Activated CD4-positive, alpha-beta T cell treated with anti-CD3 and anti-CD28 coated beads, Interleukin-2, amount 50 U/mL, for 16 hours (primary cell): Measurements from ENCODE around the gene CPSF6.
"Not testable (repeated sequence)": the region's sequence is repeated elsewhere in the genome, so short reads cannot be mapped to it uniquely, and the experiment has no call there.

Source experiments
- DNase-seq: peaks from one replicate; pipeline ENCODE4 v3.0.0-alpha.2; 2020

Gene CPSF6

GRCh38 chr12:69239352-69239921 lies at the start of gene CPSF6:
CPSF6 (plus strand) TSS chr12:69239569; CDS start chr12:69239647, 78 bp downstream.
- peak; percentile 96 for DNase-seq

- DNase-seq = peak; percentile 5
Observed at GRCh38 chr12:69196302-69197288, 42.8 kb upstream of the CPSF6 start.

GRCh38 chr12:69199976-69200375 lies 39.4 kb upstream of the CPSF6 start:
- DNase-seq = not testable (repeated sequence)

- DNase-seq = no peak
Observed at GRCh38 chr12:69204191-69204590, 35.2 kb upstream of the CPSF6 start.

GRCh38 chr12:69210661-69211060 lies 28.7 kb upstream of the CPSF6 start:
- no peak for DNase-seq

GRCh38 chr12:69211160-69211559 lies 28.2 kb upstream of the CPSF6 start:
- DNase-seq = no peak

- no peak for DNase-seq
Observed at GRCh38 chr12:69214169-69214568, 25.2 kb upstream of the CPSF6 start.

- no peak for DNase-seq
Observed at GRCh38 chr12:69225251-69225910, 14.0 kb upstream of the CPSF6 start.

- no peak for DNase-seq
Observed at GRCh38 chr12:69231479-69231878, 7.9 kb upstream of the CPSF6 start.

- no peak for DNase-seq
Observed at GRCh38 chr12:69238589-69239351, 599 bp upstream of the CPSF6 start.

GRCh38 chr12:69239922-69240630 lies 707 bp downstream of the CPSF6 start:
- peak; percentile 42 for DNase-seq

- peak; percentile 58 for DNase-seq
Observed at GRCh38 chr12:69240631-69240995, 1.2 kb downstream of the CPSF6 start.

GRCh38 chr12:69241438-69242092 lies 2.2 kb downstream of the CPSF6 start:
- no peak for DNase-seq

GRCh38 chr12:69243099-69244084 lies 4.0 kb downstream of the CPSF6 start:
- peak; percentile 16 for DNase-seq

GRCh38 chr12:69247268-69248018 lies 8.1 kb downstream of the CPSF6 start:
- peak; percentile 10 for DNase-seq

GRCh38 chr12:69252033-69252432 lies 12.7 kb downstream of the CPSF6 start:
- no peak for DNase-seq

GRCh38 chr12:69254046-69254445 lies 14.7 kb downstream of the CPSF6 start:
- DNase-seq = peak; percentile 66

- no peak for DNase-seq
Observed at GRCh38 chr12:69254862-69255261, 15.5 kb downstream of the CPSF6 start.

- DNase-seq = no peak
Observed at GRCh38 chr12:69258655-69259054, 19.3 kb downstream of the CPSF6 start.
